CD4-positive, alpha-beta T cell treated with Interleukin-17A for 4 hours (primary cell): ENCODE results near the gene DCLK3.

Experiments
- DNase-seq: peaks from one replicate; pipeline ENCODE4 v3.0.0-alpha.2; 2020; ENCODE audit warnings: mixed read lengths

DCLK3 gene

GRCh38 chr3:36762918-36763849, 1.2 kb downstream of the DCLK3 start:
- DNase-seq = no peak

DNA sequence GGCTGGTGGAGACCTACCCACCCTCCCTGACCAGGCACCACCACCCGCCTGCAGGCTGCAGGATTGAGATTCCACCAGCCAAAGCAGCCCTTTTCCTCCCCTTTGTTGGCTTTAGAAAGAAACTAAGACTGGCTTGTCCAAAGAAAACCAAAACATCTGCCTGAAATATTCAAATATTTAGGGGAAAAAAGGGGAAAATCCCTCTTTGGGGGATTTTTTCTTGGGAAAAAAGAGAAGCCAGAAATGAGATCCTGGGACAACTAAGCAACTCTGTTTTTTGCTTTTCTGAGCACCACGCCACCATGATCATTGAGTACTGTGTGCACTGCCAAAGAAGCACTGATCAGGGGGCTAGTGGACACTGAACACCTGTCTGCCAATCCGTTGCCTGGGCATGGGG, 2.6 kb downstream of the DCLK3 start:
- no peak for DNase-seq

GRCh38 chr3:36756269-36756668, 8.1 kb downstream of the DCLK3 start:
- DNase-seq = no peak

GRCh38 chr3:36751326-36751725, 13.0 kb downstream of the DCLK3 start:
- no peak for DNase-seq

DNA sequence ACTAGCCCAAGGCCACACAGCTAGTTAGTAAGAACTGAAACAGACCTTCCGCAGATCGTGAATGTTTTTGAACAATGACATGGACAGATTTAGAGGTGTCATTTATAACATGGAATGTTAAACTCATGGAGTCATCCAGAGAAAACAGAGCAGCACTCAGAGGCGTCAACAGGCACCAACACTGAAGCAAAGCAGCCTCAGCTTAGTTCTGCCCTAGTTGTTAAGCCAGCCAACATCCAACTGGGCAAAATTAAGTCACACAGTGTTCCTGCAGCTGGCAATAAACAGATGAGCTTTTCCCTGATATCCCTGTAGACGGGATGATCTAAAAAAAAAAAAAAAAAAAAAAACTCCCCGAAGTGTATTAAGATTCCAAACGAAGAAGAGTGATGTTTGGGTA, 13.6 kb downstream of the DCLK3 start:
- no peak for DNase-seq

- DNase-seq = no peak
Measured at GRCh38 chr3:36744763-36745162, 19.6 kb downstream of the DCLK3 start.

DNA sequence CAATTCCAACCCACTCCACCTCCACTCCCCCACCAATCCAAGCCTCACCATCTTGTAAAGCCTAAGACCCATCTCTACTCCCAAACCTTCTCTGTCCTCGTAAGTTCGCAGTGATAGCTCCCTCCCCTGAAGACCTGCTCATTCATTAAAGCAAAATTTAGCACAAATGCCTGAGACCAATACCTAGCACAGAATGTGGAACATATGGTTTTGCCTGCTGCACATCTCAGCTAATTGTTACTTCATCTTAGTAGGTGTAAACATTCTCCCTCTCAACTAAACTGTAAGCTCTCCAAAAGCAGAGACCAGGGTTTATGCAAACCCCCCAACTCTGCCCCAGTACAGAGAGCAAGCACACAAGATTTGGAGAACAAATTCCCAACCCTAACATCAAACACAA, 20.5 kb downstream of the DCLK3 start:
- DNase-seq = no peak

DNA sequence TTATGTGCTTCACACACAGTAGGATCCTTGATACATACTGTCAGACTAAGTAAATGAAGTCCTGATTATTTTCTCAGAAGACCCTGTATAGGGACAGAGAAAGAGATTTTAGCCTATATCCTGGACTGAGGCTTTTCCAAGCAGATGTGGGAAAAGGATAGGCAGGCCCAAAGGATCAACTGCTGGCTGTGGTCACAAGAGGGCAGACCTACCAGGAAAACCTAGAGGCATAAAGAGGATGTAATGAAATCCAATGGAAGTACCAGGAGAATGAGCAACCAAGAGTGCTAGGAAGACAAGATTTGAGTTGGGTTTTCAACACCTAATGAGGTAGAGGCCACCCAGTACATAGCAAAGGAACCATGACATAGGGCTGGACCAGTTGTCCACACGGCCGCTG, 23.1 kb downstream of the DCLK3 start:
- DNase-seq = no peak

- DNase-seq = no peak
Measured at GRCh38 chr3:36740787-36741186, 23.6 kb downstream of the DCLK3 start.

DNA sequence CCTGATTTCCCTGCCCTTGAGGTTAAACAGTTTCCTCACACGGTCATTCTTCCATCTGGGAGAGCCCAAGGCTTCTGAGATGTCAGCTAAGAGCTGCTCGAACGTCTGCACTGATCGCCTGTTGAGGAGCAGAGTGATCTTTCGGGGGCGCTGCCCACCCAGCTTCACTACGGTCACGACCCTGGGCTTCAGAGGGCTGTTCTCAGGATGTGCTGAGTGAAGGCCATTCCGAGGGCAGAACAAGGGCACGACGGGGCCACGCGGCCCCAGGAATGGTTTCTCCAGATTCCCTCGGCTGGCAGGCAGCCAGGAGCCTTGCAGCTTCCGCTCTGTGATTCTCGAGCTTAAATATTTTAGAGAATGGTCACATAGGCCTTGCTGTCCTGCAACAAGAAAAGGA, 25.7 kb downstream of the DCLK3 start:
- no peak for DNase-seq

DNA sequence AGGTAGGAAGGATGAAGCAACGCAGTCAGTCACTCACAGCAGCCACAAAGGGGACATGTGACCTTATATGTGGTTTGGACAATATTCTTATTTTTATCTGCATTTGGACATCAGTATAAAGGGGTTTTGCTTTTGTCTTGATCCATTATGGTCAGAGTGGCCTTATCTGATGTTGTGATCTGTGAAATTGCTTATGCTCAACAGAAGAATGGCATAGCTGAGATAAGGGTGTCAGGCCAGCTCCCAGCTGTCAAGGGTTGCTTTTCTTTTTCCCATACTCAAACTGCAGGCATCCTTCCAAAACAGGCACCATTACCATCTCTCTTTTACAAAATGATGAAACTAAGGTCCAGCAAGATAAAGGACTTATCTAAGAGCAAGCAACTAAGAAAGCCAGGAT, 28.1 kb downstream of the DCLK3 start:
- DNase-seq = no peak

- DNase-seq = no peak
Measured at GRCh38 chr3:36734742-36735141, 29.6 kb downstream of the DCLK3 start.

DNA sequence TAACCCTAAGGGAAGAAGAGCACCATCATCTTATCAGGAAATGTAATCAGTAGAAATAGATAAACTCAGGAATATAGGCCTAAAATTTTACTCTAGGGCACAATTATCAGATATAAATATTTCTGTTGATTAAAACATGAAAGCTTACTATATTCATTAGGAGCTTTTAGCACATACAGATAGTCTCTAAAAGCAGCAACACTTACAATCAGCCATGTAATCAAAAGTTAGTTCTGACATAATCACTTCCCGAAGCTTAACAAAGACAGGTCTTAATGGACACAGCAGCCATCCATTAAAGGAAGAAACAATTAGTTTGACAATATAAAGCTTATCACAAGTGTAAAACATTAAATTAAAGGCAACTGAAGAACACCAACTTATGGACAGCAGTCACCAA, 30.6 kb downstream of the DCLK3 start:
- DNase-seq = no peak

DNA sequence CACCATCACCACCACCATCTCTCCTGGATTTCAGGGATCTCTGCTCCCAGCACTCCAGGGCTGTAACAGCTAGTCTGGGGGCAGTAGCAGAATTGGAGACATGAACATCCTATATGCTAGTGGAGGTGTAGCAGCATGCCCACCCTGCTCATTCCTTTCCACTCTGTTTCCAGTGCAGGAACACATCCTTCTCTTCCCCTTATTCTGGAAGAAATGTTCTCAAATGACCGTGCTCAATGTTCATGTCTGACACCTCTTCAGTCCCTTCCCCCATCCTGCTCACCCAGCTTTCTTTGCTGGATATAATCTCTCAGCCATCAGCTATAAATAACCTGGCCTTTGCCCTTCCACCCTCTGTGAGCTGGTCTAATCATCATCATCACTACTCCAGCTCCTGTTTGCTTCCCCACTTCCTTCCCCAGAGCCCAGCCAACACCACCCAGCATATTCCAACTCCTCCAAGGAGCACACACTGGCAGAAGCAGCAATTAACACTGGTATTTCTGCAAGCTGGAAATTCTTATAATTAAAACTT, 31.1 kb downstream of the DCLK3 start:
- DNase-seq = no peak

DNA sequence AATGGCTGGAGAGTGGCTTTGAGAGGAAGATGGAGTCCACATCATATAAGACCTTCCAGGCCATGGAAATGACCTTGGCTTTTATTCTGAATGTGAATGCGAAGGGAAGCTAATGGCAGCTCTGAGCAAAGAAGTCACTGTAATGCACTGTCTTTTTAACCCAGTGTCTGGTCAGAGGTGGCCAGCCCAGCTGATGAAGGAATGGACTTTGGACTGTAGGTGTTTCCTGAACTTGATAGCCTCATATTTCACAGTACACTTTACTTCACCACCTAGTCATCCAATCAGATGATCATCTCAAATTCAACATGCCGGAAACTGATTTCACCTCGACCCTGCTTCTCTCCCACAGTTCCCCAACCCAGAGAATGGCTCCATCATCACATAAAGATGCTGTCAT, 33.4 kb downstream of the DCLK3 start:
- DNase-seq = no peak

- no peak for DNase-seq
Measured at GRCh38 chr3:36729204-36730056, 34.9 kb downstream of the DCLK3 start.

DNA sequence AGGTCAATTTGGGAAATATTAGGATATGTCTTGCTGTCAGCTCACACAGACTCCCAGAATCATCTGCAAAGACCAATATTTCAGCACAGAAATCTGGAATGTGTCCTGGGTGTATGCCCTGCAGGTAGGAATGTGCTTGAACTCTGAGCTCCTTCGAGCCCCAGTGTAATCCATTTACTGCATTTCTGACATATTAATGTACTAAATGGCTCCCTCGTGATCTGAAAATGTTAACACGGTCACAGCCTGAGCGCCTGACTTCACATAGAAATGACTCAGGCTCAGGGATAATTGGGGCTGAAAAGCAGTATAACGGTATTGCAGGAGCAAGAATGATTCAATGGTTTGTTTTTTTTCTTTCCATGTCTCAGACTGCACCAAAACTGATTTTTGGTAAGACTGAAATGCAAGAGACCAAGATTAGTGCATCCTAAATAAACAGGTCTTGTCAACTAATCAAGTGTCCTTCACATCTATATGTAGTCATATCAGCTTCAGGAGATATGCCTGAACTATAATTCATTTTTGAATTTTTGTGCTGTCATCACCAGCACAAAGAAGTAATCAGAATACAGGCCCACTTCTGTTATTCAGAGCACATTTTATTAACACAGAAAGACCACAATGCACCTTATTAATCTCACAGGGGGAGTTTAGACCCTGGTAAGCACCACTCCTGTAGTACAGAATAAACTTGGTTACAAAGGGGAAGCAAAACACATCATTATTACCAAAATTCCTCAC, 49.8 kb downstream of the DCLK3 start:
- DNase-seq = no peak

DNA sequence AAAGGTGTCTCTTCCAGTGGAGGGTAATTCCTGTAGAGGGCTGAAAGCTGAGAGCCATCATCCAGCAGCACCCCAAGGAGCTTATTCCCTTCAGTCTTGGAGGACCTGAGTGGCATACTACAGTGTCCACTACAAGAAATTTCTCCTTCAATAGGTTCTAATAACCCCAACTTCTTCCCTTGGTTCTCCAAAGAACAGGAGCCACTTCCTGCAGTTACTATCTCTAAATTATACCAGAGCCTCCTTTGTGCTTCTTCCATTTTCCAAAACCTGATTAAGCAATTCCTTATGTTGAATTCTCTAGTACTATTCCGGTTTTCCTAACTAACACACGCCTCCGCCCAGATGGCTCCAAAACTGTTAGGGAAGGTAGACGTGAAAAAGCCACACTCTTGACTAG, 50.4 kb downstream of the DCLK3 start:
- DNase-seq = no peak

DNA sequence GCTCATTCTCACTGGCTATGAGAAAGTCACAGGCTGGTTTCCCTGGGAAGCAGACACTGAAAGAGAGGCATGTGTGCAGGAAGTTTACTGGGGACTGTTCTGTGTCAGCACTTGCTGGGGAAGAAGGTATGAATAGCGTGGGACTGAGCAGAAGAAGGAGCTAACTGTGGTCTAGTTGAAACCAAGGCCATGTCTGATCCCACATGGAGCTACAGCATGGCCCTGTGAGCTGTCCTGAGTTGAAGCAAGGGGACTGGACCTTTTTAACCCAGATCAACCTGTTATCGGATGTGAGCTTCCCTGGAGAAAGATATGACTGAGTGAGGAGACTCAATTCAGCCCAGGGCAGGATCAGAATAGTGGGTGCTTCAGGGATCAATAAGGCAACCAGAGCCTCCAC, 53.7 kb downstream of the DCLK3 start:
- no peak for DNase-seq

DNA sequence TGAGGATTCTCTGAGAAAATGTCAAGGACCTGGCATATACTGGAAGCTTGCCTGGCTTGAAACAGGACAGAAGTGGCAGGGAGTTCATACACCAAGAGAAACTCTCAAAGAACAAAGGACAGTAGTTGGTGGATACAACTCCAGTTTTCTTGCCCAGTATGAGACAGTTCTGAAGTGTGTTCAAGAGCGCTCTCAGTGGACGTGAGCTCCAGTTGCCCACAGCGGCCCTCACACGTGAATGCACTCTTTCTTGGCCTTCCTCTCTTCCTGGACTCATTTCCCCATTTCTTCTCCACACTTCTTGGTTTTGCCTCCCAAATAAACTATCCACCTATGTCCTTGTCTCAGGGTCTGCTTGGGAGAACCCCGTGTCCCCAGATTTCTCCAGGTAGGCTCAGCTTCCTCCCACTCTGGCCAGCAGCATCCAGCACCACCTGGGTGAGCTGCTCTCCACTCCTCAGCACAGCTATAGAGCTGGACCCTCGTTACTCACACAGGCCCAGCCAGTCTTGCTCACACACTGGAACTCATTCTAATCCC, 54.5 kb downstream of the DCLK3 start:
- no peak for DNase-seq

- DNase-seq = no peak
Measured at GRCh38 chr3:36709281-36709680, 55.1 kb downstream of the DCLK3 start.

GRCh38 chr3:36707623-36708409, 56.5 kb downstream of the DCLK3 start:
- DNase-seq = no peak
